ENCODE measurements around the gene BARX1. TPM values are rescaled to one million over a fixed set of nuclear protein-coding genes. Genes with fewer than 3 reads are reported as not detected.
"Not testable (repeated sequence)": the region's sequence is repeated elsewhere in the genome, so short reads cannot be mapped to it uniquely, and the experiment has no call there.

BARX1 gene
- total RNA-seq, 1 experiment from 2014 or later: not detected

DNA sequence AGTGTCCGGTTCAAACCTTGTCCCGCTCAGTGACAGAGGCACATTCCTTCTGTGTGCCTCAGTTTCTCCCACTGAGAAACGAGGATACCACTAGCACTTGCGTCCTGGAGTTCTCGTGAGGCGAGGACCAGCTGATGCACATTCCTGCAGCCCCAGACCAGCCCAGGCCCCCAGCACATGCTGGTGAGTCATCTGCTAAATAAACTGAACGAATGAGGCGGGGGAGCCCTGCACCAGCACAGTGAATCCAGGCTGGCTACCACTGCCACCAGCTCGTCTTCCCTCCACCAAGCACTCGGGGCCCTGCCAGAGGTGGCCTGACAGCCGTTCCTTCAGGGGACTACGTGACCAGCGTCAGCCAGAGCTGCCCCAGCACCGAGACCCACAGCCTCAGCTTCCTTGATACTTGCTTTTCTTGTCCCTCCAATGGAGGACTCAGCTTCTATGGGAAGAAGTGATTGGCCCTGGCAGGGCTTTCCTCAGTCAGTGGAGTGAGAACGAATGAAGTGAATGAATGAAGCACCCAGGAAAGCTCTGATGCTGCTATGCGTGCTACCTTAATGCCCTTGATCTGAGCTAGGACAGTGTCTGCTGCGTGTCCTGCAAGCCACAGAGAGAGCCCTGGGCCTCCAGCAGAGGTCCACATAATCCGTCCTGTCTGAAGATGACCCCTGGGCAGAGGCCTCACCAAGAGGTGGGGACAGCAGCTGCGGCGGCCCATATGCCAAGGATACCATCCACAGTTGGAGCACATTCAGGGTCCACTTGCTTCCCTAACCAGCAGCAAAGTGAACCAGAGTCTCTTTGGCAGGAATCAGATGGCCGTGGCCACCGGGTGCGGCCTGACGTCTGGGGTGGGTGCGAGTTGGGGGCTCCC, 13.5 kb upstream of the BARX1 start:
- in situ Hi-C loops (cut with HindIII; ENCODE audit: low sequenced_read_pairs): no loop called here
- no peak for DNase-seq (ENCODE audit: low spot score)

DNA sequence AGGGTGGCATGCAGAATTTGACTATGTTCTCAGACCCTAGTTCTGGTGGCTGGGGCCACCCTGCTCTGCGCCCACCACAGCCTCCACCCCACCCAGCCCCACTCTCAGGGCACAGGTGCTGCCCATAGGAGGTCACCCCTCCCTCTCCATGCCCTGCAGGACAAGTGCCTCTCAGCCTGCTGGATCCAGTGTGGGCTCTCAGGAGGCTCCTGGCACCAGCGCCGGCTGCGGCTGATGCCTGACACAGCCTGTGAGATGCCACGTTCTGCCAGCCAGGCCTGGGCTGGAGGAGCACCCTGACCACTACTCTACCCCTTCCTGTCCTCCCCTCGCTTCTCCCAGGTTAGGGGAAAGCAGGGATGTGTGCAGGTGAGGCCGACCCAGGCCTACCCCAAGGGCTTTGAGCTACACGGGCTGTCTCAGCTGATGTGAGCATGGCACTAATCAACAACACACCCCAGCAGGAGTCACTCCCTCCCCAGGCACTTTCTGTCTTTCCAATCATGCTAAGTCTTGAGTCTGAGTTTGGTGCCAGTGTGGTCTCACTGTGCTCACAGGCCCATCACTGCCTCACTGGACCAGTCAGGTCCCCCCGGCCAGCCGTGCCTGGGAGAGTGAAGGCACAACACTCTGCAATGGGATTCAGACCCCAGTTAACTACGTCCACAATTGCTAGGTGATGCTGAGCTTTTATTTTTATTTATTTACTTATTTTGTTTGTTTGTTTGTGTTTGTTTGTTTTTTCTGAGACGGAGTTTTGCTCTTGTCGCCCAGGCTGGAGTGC, 12.1 kb upstream of the BARX1 start:
- in situ Hi-C loops (cut with HindIII; ENCODE audit: low sequenced_read_pairs): no loop called here
- no peak for DNase-seq (ENCODE audit: low spot score)

DNA sequence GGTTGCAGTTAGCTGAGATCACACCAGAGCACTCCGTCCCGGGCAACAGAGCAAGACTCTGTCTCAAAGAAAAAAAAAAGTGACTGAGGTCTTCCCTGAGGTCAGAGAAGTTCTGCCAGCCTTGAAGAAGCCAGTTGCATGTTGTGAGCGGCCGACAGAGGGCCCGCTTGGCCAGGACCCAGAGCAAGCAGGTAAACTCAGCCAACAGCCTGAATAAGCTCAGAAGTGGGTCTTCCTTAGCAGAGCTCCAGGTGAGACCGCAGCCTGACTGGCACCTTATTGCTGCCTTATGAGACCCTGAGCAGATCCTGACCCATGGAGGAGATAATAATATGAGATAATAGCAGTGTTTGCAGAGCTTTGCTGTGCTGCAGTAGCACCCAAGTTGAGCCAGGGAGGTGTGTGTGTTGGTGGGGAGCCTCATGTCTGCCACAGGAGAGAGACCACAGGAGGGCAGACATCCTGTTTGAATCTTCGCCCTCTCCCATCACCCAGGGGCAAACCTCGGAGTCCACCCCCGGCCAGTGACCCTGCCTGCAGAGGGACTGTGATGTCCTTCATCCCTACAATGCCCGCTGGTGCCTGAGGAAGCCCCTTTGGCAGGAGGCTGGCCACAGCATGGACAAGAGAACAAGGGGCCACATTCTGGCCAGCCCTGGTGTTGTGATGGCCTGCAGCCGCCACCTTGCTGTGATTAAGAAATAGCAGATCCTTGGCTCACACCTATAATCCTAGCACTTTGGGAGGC, 10.8 kb upstream of the BARX1 start:
- in situ Hi-C loops (cut with HindIII; ENCODE audit: low sequenced_read_pairs): no loop called here
- no peak for DNase-seq (ENCODE audit: low spot score)

DNA sequence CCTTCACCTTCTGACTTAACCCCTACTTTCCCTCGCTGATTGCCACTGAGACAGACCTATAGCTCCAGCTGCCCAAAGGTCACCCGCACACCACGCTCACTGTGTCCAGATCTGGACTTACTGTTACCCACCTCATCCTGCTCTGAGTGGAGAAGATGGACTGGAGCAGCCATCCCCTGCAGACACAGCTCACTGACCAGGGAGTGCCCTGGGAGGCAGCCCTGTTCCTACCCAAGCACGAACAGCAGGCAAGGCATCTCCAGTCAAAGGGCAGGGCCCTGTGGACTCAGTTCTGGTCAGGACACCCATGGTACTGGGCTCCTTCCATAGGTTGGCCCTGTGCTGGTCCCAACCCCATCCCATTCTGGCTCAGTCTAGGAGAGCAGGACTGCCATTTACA, 9.5 kb upstream of the BARX1 start:
- DNase-seq (ENCODE audit: low spot score): no peak
- in situ Hi-C loops (cut with HindIII; ENCODE audit: low sequenced_read_pairs): no loop called here

DNA sequence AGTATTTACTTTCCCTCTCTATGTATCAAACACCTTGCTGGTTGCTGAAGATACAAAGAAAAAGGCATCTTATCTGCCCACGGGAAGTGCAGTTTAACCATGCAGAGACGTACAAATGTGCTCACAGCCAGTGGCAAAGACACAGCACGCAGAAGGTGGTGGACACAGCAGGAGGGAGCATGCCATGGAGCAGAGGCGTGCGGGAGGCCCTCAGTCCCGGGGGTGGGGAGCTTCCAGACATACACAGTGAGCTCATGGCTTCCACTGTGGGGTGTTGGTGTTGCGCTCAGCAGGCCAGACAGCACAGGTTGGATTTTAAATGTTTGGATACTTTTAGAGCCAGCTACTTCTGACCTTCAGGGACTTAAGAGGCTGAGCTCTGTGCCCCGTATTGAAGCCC, 8.8 kb upstream of the BARX1 start:
- no peak for DNase-seq (ENCODE audit: low spot score)
- in situ Hi-C loops (cut with HindIII; ENCODE audit: low sequenced_read_pairs): no loop called here

DNA sequence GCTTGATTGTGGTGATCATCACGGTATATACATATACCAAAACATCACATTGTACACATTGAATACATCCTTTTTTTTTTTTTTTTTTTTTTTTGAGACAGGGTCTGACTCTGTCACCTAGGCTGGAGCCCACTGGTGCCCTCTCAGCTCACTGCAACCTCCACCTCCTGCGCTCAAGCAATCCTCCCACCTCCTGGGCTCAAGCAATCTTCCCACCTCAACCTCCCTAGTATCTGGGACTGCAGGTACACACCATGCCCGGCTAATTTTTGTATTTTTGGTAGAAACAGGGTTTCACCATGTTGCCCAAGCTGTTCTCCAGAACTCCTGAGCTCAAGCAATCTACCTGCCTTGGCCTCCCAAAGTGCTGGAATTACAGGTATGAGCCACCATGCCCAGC, 8.3 kb upstream of the BARX1 start:
- in situ Hi-C loops (cut with HindIII; ENCODE audit: low sequenced_read_pairs): not testable (repeated sequence)

DNA sequence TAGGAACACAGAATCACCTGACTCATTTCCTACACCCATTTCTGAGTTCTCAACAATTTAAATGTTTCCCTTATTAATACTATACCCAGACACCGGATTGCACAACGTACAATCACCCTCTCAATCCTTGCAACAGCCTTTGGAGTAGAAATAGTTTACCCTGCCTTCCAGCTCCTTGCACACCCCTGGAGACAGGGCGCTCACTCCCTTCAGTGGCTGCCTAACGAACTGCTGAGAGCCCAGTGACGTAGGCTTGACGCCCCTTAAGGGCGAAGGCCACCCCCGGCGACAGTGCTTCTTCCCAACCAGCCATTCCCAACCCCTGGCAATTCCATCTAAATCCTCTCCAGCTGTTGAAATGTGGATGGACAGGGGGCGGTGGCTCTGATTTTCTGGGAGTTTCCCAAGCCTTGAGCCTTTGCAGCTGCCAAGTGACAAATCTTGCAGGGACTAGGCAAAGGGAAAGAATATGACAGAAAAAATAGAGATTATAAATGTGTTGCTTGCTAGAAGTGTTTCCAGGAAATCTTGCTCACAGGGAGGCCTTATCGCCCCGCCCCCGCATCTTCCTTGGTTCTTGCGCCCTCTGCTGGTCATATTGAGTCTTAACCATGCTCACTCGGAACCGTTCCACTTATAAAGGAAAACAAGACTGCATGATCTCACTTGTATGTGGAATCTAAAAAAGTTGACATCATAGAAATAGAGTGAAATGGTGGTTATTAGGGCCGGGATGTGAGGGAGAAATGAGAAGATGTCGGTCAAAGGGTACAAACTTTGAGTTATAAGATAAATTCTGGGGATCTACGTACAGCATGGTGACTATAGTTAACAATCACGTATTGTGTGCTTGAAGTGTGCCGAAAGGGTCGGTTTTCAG, 7.6 kb upstream of the BARX1 start:
- in situ Hi-C loops (cut with HindIII; ENCODE audit: low sequenced_read_pairs): no loop called here
- DNase-seq (ENCODE audit: low spot score): peak; percentile 85

More for the DNA sequence above, 8.3 kb upstream of the BARX1 start:
- DNase-seq (ENCODE audit: low spot score): not testable (repeated sequence)

DNA sequence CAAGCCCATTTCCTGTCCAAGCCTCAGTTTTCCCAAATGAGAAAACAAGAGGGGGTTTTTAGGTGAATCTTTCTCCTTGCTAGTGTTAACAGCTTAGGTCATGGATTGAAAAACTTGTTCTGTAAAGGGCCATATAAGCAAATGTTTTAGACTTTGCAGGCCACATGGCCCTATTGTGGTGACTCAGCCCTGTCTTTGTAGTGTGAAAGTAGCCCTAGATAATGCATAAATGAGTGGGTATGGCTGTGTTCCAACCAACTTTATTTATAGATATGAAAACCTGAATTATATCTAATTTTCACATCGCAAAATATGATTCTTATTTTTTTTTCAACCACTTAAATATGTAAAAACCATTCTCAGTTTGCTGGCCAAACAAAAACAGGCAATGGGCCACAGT, 6.9 kb upstream of the BARX1 start:
- in situ Hi-C loops (cut with HindIII; ENCODE audit: low sequenced_read_pairs): no loop called here

DNA sequence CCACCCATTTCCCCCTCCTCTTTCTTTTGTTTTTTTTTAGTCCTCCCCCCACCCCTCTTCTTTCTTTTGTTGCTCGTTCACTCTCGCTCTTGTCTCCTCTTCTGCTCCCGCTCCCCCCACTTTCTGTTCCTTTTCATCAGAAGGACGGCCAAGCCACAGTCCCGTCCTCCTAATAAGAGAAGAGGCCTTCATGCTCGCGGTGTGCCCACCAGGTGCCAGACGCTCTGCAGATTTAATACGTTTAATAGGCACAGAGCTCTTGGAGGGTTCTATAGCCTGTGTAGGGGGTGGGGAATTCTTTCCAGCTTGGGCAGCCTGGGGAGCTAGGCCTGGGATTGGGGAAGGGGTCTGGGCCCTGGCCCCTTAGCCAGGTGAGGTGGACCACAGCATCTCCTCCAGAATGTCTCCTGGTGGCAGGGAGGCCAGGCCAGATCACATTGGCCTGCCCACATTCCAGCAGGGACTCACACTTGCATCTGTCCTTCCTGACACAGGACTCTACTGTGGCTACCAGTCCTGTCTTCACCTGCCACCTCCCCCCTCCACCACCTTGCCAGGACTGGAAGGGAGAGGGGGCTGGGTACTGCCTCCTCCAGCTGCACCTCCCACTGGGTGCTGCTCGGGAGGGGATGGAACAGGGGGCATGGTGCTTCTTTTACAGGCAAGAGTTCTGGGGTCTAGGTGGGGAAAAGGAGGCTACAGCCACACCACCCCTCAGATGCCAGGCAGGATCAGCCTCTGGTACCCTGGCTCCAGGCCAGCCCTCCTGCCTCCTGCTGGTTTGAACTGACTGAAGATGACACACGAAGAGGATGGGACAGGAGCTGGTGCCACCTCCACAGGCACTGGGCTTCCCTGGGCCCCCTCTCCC, 6.1 kb upstream of the BARX1 start:
- in situ Hi-C loops (cut with HindIII; ENCODE audit: low sequenced_read_pairs): no loop called here
- no peak for DNase-seq (ENCODE audit: low spot score)

More for the DNA sequence above, 6.9 kb upstream of the BARX1 start:
- DNase-seq (ENCODE audit: low spot score): no peak

DNA sequence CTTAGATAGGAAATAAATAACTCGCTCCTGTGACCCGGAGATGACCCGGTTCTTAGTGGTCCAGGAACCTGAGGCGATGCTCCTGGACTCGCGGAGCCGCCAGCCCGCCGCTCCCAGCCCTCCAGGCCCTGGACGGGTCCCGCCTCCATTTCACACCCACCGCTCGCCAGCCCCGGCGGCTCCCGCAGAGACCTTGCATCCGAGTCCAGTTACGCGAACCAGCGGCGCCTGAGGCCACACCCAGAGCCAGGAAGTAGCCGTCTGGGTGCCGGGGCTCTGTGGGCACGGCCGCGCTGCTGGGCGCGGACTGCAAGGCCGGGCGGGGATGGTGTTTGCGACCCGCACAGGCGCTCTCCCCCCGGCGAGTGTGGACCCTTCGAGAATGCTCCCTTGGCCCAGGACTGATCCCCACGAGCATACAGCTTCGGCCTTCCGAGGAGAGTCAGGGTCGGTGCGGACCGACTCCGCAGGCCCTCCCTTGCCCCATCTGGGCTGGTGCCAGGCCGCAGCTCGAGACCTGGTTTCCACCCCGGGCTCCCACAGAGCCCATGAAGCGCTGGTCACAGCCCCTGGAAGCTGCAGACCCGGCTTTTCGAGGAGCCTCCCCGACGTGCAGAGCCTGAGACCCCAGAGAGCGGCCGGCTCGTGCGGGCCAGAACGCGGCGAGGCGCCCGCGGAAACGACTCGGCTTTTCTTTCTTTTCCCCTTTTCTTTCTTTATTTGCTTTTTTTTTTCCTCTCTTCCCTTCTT, 5.2 kb upstream of the BARX1 start:
- in situ Hi-C loops (cut with HindIII; ENCODE audit: low sequenced_read_pairs): no loop called here

DNA sequence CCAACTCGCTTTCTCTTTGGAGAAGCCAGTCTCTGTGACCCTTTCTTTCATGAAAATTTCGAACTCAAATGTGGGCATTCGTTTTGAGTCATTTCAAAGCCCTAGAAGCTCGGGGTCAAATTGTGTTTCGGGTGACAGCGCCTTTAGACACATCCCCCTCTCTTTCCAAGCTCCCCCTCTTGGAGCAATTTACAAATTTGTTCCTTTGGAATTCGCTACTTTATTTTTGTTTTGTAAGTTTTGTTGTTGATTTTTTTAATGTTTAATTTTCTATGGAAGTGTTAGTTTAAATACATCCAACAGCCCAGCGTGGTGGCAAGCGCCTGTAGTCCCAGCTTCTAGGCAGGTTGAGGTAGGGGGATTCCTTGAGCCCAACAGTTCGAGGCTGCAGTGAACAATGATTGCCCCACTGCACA, 4.6 kb upstream of the BARX1 start:
- in situ Hi-C loops (cut with HindIII; ENCODE audit: low sequenced_read_pairs): no loop called here

More for the DNA sequence above, 5.2 kb upstream of the BARX1 start:
- DNase-seq (ENCODE audit: low spot score): no peak

DNA sequence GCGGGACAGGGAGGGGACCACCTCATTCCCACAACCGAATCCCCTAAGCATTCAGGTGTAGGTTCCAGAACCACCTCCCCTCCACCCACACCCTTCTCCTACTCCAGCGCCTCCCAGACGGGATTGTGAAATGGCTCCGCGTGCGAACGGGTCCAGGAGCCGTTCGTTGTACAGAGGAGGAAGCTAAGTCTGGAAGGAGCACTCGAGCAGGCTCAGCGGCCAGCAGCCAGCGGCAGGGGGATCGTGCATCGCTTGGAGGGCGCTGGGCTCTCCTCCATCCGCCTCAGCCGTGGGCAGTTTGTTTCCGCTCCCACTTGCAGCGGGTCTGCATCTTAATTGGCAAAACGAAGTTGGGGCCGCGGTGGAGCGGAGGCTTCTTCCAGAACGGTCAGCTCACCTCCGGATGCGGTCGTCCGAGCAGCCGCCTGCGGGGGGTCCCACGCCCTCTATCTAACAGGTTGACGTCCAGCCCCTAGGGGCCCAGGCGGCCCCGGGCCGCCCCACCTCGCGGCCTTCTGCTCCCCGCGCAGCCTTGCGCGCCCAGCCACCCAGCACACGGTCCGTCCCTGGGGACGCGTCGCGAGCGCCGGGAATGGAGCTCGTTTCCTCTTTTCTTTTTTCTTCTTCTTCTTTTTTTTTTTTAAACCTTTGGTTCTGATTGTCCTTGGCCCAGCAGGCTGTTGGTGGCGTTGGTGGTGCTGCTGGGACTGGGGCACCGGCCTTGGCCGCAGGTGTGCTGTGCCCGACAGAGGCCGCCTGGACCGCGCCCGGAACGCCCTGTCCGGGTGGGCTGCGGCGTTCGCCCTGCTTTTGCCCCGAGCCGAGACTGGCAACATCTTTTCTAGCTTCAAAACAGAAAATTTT, 3.9 kb upstream of the BARX1 start:
- in situ Hi-C loops (cut with HindIII; ENCODE audit: low sequenced_read_pairs): no loop called here
- no peak for DNase-seq (ENCODE audit: low spot score)

More for the DNA sequence above, 4.6 kb upstream of the BARX1 start:
- no peak for DNase-seq (ENCODE audit: low spot score)

DNA sequence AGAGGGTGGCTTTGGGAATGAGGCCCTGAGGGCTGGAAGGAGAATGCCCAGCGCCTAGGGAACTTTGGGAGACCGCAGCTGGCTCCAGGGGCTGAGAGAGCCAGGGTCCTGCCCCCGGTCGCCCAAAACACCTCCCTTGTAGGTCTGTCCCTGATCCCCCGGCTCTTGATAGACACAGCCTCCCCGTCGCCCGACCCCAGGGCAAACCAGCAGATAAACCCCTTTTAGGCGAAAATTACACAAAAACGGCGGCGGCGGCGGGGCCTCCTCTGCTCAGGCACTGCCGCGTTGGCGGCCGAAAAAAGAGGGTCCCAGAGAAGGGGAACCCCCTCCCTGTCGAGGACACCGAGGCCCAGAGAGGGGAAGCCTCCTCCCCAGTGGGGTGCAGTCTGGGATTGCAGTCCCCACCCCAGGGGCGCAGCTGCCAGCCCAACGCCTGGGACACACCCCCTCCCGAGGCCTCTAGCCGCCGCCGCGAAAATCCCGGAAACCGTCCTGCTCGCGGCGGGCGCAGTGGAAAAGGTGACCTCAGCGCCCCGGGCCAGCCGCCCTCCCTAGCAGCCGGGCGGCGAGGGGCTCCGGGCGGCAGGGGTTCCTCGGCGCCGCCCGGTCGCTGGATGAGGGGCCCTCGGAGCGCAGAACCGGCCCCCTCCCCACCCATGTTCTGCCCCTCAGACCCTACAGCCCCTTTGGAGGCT, 3.1 kb upstream of the BARX1 start:
- in situ Hi-C loops (cut with HindIII; ENCODE audit: low sequenced_read_pairs): no loop called here

DNA sequence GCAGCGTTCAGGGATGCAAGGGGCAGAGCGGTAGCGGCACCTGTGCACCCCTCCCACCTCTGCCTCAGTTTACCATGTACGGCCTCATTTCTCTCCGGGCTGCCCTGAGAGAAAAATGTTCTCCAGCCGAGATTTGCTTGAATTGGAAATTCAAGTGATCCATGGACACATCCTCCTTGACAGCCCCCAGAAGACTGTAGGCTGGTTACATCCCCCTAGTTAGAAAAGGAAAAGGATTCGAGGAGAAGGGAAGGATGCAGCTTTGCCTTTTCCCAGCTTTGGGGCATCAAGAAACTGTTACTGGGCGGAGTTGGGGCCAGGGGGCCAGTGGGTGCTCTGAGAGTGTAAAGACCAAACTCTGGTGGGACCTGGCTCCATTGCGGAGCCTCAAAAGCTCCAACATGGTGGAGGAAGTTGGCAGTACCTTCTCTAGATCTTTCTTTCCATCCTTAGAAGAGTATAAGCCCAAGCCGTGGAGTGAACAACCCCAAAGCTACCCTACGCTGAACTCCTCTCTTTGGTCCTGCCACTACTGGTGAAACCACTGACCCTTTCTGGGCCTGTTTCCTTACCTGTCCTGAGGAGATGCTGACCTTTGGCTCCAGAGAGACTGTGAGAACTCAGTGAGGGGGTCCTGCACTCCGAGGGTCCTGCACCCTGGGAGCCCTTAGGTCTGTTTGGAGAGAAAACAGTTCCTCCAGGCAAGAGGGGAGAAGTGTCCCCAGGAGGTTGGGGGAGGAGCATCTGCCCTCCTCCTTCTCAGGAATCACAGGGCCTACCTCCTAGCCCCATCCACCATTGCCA, 1.0 kb upstream of the BARX1 start:
- in situ Hi-C loops (cut with HindIII; ENCODE audit: low sequenced_read_pairs): no loop called here

More for the DNA sequence above, 3.1 kb upstream of the BARX1 start:
- DNase-seq (ENCODE audit: low spot score): no peak

More for the DNA sequence above, 1.0 kb upstream of the BARX1 start:
- DNase-seq (ENCODE audit: low spot score): no peak

Data from G401 (cell line).